Measurements from ENCODE around the gene SLC6A7.
"Not testable (repeated sequence)": the region's sequence is repeated elsewhere in the genome, so short reads cannot be mapped to it uniquely, and the experiment has no call there.

The SLC6A7 gene

DNA sequence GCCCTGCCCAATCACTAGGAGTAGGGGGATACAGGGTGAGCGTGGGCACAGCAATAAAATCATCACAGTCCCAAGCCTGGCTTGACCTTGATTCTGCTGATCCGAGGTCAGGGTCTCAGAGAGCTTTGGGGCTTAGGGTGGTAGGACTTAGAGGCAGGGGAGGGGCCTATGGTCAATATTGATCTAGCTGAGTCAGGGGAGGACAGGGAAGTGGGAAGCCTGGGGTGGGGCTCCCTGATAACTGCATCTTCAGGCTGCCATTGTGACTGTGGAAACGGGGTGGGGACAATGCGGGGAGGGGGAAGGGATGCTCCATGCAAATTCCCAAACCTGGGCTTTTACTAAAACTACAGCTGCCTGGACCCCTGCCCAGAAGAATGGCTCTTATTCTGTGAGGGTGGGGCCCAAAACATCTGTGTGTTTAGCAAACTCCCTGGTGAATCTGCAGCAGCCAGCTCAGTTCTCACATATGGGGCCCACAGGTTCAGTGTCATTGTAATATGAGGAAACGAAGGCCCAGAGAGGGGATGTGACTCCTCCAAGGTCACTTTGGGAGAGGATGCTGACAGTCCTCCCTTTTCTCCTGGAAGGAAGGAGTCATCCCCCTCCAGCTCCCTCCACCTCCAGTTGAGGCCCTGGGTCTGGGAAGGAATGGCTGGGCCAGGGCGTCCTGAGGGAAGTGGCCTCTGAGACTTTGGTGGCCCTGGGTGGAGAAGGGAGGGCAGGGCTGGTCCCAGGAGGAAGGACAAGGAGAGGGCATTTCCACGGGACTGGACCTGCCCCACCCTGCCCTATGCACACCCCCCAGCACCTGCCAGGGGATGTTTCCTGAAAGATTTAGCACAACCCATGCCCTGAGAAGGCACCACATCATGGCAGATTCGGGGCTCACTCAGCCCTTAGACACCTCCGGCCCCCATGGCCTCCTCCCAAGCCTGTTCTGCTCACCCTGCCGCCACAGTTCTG lies 26.4 kb downstream of the SLC6A7 start:
- no peak for DNase-seq (ENCODE audit: low read depth in 3 of 3, low spot score in 1 of 3)

DNA sequence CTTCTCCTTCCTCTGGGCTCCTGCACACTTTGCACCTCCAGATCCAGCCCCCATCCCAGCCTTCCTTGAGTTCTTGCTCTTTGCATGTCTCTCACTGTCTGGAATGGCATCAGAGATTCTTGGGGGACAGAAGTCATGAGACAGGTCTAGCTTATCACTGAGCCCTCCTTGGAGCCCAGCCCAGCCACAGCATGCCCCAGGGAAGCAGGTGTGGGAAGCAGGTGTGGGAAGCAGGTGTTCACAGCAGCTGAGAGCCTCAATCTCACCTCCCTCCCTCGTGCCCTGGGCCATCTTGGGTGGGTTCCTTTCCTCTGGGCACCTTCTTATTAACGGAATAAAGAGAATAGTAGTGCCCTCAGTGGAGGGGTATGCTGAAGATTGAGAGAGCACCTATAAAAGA lies 27.2 kb downstream of the SLC6A7 start:
- no peak for DNase-seq (ENCODE audit: low read depth in 3 of 3, low spot score in 1 of 3)

DNA sequence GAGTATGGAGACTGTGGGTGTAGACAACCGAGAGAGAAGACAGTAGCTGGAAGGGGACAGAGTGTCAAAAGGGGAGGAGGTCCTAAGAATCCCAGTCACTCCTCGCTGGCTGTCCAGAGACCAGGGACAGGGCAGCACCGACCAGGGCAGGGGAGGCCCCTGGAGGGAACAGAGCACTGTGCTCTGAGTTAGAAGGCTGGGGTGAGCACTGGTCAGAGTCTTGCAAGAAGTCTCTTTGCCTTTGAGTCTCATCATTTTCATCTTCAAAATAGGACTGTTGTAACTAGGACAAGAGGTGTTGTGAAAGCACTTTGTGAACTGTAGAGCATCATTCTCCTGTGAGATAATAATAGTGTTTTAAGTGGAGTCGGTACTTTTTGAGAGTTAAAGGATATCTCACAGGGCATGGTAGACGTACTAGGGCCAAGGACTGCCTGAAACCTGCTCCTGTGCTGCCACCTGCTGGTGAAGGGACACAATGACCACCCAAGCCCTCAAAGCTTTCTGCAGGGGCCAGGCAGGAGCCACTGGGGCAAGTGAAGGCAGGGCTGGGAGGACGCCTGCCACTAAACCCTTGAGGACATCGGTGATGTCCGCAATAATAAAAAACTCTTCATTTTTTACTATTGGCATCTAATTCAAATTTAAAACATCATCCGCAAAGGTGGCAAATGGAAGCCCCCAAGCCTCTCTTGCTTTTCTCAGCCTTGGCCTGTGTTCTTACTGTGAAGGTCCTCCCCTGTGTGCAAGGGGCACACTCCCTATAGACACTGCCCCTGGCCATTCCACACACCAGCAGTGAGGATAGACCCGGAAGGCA lies 28.2 kb downstream of the SLC6A7 start:
- DNase-seq (ENCODE audit: low read depth in 3 of 3, low spot score in 1 of 3), result peak; percentile 32 to 66 (median 53)

DNA sequence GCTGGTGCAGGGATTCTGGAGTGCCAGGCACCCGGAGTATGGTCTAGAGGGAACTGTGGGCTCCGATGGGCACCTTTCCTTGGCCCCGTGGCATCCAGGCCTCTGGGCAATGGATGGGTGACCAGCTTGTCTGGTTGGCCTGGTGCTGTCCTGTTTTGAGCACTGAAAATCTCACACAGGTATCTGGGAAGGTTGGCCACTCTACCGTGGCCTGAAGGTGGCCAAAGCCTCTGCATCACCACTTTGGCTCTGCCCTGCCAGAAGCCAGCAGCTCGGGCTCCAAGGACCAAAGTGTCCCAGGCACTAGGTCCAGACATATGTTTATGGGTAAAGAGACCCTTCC lies 28.8 kb downstream of the SLC6A7 start:
- no peak for DNase-seq (ENCODE audit: low read depth in 3 of 3, low spot score in 1 of 3)

DNA sequence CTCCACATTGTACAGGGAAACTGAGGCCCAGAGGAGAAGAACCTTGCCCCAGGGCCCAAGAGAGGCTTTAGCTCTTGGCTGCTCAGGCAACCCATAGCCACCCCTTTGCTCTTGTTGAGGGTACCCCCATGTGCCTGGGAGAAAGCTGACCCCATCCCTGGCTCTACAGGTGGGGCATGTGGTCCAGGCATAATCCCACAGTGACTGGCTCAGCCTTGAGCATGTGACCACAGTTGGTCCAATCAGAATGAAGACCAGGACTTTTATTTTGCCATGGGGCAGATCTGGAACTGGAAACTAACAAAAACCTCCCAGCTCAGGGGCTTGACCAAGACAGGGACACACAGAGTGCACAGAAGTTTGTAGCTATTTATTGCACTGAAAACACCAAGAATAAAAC lies 29.3 kb downstream of the SLC6A7 start:
- no peak for DNase-seq (ENCODE audit: low read depth in 3 of 3, low spot score in 1 of 3)

DNA sequence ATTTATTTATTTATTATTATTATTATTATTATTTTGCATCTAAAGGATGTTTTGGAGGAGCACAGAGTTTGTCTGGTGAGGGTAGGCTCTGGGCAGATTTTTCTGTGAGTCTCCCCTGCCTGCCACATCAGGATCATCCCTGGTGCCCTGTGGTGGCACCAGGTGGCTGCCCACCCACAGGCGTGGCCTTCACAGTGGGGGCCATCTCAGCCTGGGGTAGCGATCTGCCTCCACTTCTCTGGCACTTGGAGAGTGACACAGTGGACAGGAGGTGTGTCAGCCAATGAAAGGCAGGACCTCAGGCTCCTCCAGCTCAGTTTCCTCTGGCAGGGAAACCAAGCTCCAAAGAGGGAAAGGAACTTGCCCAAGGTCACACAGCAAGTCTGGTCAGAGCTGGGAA lies 30.0 kb downstream of the SLC6A7 start:
- DNase-seq (ENCODE audit: low read depth in 3 of 3, low spot score in 1 of 3), result no peak

DNA sequence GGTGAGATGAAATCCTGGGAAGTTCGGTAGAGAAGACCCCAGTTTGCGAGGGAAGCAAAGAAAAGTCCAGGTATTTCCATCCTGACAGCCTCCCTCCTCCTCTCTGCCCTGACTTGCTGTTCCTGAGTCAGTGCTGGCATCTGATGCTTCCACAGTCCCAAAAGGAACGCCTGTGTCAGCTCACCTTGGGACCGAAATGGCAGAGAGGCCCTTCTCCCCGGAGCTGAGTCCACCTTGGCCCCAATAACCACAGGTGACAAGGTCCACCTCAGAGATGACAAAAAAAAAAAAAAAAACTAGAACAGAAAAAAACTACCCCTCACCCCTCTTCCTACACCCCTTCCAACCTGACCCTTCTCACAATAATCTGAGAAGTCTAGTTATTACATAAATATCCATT lies 31.6 kb downstream of the SLC6A7 start:
- DNase-seq (ENCODE audit: low read depth in 3 of 3, low spot score in 1 of 3), result no peak

DNA sequence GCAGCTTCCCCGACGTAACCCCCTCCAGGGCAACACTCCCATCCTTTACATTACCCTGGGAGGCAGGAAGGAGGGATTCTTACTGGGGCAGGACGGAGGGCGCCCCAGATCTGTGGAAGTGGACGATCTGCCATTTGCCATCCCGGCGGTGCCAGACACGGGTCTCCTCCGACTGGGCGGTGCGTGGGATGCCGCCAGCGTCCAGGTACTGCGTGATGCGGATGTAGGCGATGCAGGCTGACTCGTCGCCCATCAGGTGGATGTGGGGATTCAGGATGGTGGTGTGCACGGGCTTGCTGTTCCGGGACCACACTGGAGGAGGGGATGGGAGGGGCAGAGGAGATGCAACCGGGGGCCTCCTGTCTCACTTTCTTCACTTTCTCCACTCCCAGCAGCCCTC lies 33.0 kb downstream of the SLC6A7 start:
- no peak for DNase-seq (ENCODE audit: low read depth in 3 of 3, low spot score in 1 of 3)

DNA sequence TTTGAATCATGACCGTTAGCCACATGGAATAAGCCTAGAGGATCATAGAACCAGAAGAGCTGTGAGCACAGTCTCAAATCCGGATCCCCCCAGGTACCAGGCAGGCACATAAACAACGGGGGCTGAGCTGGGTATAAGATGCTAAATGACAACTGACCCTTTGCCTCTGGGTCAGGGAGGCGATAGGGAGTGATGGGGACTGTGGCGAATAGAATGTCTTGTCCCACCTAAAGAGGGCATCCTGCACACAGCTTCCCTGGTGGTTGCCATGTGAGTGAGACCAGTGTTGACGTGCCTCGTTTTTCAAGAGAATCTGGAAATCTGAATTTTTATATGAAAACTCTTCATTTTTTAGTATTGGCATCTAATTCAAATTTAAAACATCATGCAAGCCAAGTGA lies 33.6 kb downstream of the SLC6A7 start:
- DNase-seq (ENCODE audit: low read depth in 3 of 3, low spot score in 1 of 3), result no peak

DNA sequence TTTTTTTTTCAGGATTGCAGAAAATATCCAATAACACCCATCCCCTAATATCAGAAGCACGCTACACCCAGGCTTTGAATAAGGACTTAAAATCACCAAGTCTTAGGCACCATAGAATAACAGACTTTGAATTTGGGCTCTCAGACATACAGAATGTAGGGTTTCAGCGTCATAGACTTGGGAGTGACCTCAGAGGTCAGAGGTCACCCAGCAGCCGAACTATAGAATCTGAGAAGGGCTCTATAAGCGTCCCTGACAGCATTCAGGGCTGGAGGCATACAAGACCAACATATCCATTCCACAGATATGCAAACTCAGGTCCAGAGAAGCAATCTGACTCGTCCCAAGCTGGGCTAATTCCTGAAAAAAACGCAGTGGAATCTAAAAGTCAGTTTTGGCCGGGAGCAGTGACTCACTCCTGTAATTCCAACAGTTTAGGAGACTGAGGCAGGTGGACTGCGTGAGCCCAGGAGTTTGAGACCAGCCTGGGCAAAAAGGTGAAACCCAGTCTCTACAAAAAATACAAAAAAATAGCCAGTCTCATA lies 34.7 kb downstream of the SLC6A7 start:
- no peak for DNase-seq (ENCODE audit: low read depth in 3 of 3, low spot score in 1 of 3)

DNA sequence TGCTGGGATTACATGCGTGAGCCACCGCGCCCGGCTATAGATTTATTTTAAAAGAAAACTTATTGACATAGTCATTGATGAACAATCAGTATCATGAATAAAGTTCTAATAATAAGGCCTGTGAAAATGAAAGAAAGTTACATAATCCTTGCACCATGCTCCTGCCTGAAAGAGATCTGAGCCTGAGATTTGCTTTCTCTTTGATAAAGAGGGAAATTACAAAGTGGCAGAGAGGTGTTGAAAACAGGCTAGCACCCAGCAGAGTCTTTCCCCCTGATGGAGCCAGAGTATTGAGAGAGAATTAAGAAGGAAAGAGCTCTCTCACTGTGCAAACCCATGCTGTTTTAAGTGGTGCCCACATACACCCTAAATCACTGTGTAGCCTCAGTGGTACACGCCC lies 37.2 kb downstream of the SLC6A7 start:
- DNase-seq (ENCODE audit: low read depth in 3 of 3, low spot score in 1 of 3), result no peak

DNA sequence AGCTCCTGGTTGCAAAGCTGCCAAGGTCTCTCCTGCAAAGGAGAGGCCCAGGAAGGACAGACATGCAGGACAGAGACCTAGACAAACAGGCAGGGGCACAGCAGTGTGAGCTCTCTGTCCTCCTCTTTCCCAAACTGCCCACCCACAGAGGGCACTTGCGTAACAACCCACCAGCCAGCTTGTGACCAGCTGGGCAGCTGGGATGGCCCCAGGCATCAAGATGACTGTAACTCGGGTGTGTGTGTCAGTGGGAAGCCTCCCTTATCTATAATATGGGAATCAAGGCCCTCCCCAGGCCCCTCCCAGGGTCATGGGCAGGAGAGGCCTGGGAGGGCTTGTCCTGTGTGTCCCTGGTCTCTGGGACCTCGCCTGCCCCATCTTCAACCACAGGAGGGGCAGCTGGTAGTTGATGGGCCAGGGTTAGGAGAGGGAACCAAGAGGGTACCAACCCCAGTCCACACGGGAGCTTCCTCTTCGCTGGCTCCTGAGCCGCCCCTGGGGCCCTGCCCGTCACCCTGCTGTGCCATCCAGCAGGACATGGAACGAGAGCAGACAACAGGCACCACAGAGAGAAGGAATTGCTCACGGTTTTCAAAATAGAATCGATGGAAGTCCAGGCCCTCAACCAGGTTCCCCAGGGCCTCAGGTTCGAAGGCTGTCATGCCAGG lies 37.9 kb downstream of the SLC6A7 start:
- no peak for DNase-seq (ENCODE audit: low read depth in 3 of 3, low spot score in 1 of 3)

DNA sequence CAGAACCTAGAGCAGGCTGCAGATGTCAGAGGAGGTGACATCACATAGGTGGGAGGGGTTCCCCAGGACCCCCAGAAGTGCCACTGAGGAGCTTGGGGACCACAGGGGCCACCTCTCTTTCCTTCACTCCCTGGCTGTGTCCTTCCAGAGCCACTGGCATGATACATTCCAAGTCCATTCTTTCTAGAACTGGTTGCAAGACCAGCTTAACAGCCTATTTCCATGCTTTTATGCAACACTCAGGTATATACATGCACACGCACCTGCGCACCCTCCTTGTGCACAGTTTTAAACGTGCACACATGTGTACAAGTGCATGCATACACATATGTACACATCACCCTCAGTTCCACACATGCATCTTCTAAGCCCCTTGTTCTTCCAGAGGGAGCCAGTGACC lies 39.7 kb downstream of the SLC6A7 start:
- no peak for DNase-seq (ENCODE audit: low read depth in 3 of 3, low spot score in 1 of 3)

DNA sequence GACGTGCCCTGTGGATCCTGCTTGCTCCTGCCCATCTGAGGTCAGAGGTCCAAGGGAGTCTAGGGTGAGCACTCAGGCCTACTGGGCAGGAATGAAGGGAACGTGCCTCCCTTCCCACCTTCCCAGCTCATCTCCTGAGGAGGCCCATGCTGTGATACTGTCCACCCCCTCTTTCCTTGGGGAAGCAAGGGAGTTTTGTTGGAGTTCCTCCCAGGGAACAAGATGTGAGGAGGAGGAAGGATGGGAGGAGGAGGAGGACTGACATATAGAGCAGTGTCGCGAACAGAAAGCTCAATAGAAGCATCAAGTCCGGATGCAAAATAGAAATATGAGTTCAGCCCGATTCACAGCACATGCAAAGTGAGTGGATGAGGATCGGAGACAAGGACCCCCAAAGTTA lies 41.0 kb downstream of the SLC6A7 start:
- no peak for DNase-seq (ENCODE audit: low read depth in 3 of 3, low spot score in 1 of 3)

DNA sequence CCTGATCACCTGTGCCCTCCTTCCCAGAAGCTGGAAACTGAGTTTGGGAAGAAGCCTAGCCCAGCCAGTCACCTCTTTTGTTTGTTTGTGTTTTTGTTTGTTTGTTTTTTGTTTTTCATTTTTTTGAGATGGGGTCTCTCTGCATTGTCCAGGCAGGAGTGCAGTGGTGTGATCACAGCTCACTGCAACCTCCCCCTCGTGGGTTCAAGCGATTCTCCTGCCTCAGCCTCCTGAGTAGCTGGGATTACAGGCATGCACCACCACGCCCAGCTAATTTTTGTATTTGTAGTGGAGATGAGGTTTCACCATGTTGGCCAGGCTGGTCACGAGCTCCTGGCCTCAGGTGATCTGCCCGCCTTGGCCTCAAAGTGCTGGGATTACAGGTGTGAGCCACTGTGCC lies 43.8 kb downstream of the SLC6A7 start:
- DNase-seq (ENCODE audit: low read depth in 3 of 3, low spot score in 1 of 3), result not testable (repeated sequence)

DNA sequence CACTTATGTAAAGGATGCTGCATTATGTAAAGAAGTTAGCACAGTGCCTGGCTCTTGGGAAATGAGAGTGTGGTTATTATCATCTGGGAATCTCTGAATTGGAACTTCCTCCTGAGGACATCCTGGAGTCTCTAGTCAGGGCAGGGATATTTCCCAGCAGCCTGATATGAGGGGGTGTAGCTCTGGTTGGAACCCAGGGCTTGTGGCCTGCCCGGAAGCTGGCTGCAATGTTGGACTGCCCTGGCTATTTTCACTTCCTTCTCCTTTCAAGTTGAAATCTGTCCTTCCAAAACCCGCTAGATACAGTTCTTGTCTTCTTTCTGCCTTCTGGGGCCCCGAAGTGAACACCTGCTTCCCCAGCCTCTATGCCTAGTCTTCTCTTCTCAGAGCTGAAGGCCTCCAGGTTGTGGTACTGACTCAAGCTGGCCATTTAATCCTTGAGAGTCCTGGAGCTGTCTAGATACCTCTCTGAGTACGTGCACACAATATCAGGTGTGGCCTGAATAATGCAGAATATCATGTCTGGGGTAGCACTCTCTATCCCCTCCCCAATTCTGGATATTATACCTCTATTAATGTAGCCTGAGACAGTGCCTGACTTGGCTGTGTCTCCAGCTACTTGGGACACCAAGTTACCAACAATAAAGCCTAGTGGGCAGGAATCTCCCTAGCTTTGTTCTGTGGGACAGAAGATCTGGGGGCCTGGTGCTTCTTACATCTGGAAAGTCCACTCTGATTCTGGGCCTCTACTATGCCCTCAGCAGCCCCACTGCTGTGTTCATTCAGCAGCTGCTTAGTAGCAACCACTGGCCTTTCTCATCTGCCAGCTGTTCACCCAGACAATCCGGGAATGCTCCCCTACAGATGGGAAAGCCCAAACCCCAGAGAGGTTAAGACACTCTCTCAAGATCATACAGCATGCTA lies 45.0 kb downstream of the SLC6A7 start:
- DNase-seq (ENCODE audit: low read depth in 3 of 3, low spot score in 1 of 3), result no peak

DNA sequence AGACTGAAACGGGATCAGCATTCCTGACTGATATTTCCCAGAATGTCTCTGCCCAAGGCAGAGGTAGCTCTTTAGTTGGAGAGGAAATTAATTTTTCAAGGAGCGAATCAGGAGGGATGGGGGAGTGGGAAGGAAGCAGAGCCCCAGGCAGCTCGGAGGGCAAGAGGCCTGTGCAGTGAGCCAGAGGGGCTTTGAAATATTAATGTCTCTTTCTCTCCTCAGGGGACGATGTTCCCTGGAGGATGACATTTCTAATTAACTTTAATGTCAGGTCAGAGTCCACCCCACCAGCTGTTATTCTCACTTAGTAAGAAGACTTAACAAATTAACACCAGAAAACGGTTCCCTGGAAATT lies 45.6 kb downstream of the SLC6A7 start:
- DNase-seq (ENCODE audit: low read depth in 3 of 3, low spot score in 1 of 3), result no peak

DNA sequence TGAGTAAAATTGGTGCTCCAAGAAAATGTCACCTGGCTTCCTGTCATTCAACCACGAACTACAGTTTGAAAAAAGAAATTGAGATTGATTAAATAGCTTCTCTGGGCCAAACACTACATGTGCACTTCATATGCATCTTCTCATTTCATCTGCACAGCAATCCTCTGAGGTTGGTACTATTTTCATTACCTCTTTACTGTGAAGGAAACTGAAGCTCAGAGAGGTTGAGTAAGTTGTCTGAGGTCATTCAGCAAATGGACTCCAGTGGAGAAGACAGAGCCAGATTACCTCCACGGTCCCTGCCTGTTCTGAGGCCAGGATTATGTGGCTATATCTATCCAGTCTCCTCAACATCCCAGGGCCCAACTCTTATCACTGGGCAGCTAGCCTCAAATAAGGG lies 46.5 kb downstream of the SLC6A7 start:
- no peak for DNase-seq (ENCODE audit: low read depth in 3 of 3, low spot score in 1 of 3)

DNA sequence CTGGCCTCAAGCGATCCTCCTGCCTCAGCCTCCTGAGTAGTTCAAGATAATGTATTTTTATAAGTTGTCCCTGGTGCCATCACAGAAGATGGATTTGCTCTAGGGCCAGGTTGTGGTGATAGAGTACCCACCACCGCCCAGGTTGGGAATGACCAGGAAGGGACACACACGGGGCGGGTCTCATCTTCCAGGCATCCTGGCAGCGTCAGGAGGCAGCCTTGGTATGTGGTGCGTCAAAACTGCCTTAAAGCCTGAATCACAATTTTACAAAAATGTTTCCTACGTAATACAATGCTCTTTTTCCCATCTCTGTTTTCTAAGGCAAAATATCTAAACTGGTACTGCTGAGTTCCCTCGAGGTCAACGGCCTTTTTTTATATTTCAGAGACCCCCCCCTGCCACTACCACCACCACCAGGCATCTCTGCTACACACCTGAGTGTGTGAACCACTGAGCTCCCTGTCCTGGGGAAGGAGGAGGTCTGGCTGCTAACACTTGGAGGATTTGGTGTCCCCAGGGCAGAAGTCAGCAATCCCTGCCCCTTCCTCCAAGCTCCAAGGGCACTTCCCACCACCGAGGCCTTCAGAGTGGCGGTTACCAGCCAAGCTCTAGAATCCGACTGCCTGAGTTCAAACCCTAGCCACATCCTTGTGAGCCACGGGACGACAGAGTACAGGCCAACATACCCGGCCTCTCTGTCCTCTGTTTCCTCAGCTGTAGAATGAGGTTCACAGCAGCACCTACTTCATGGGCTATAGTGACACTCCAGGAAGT lies 47.3 kb downstream of the SLC6A7 start:
- DNase-seq (ENCODE audit: low read depth in 3 of 3, low spot score in 1 of 3), result no peak

DNA sequence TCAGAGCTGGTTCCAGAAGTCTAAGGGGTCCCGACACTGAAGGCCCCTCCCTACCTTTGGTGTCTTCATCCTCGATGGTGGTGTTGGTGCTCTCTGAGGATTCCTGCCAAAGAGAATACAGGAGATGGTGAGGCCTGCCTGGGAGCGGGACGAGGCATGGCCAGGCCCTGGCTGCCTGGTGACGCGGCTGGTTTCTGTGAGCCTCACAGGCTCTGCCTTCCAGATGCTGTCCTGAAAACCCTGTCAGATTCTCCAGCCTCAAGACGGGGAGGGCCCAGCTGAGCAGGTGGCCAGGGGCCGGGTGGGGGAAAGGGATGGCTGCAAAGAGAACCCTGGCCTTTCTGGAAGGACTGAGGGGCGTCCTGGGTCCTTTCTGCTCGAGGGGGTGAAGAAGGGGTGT lies 48.8 kb downstream of the SLC6A7 start:
- no peak for DNase-seq (ENCODE audit: low read depth in 3 of 3, low spot score in 1 of 3)

Data from stimulated activated CD4-positive, alpha-beta T cell treated with anti-CD3 and anti-CD28 coated beads, TNF-alpha, amount 100 ng/mL, for 1 hour (primary cell).